HEK293 (cell line): ENCODE data around the gene PEAK3.

Experiments
- GFI1B ChIP-seq: fragments of 450-650 bp; formaldehyde crosslinking; IDR thresholded peaks from 2 replicates; pipeline ENCODE4 v1.5.1; 2016; ENCODE audit warnings: missing biosample characterization, missing genetic modification characterization
- REPIN1 ChIP-seq: fragments of 450-650 bp; formaldehyde crosslinking; IDR thresholded peaks from 2 replicates; pipeline ENCODE4 v1.5.1; 2017; ENCODE audit warnings: missing biosample characterization, missing genetic modification characterization, low read depth
- TRIM28 ChIP-seq: IDR thresholded peaks from 2 replicates; pipeline ENCODE4 v1.6.1; 2011; ENCODE audit warnings: low read length, control low read depth, borderline replicate concordance
- ZBTB1 ChIP-seq: fragments of 450-650 bp; formaldehyde crosslinking; IDR thresholded peaks from 2 replicates; pipeline ENCODE4 v1.5.1; 2016; ENCODE audit warnings: missing biosample characterization, missing genetic modification characterization
- ZBTB21 ChIP-seq: fragments of 450-650 bp; formaldehyde crosslinking; IDR thresholded peaks from 2 replicates; pipeline ENCODE4 v1.5.1; 2017; ENCODE audit warnings: missing biosample characterization, missing genetic modification characterization
- ZFP69B ChIP-seq: fragments of 450-650 bp; formaldehyde crosslinking; IDR thresholded peaks from 2 replicates; pipeline ENCODE4 v1.5.1; 2016; ENCODE audit warnings: missing biosample characterization, missing genetic modification characterization
- ZNF114 ChIP-seq: fragments of 450-650 bp; formaldehyde crosslinking; IDR thresholded peaks from 2 replicates; pipeline ENCODE4 v1.5.0; 2017; ENCODE audit warnings: missing biosample characterization, missing genetic modification characterization
- ZNF138 ChIP-seq: fragments of 450-650 bp; formaldehyde crosslinking; IDR thresholded peaks from 2 replicates; pipeline ENCODE4 v1.5.1; 2016; ENCODE audit warnings: missing biosample characterization, missing genetic modification characterization, borderline replicate concordance
- ZNF155 ChIP-seq: fragments of 450-650 bp; formaldehyde crosslinking; IDR thresholded peaks from 2 replicates; pipeline ENCODE4 v1.5.1; 2016; ENCODE audit warnings: missing biosample characterization, missing genetic modification characterization
- ZNF16 ChIP-seq: fragments of 450-650 bp; formaldehyde crosslinking; IDR thresholded peaks from 2 replicates; pipeline ENCODE4 v1.5.1; 2016; ENCODE audit warnings: low read depth, missing biosample characterization, missing genetic modification characterization
- ZNF2 ChIP-seq: fragments of 450-650 bp; formaldehyde crosslinking; IDR thresholded peaks from 2 replicates; pipeline ENCODE4 v1.5.1; 2016; ENCODE audit warnings: missing biosample characterization, missing genetic modification characterization
- ZNF202 ChIP-seq: fragments of 450-650 bp; formaldehyde crosslinking; IDR thresholded peaks from 2 replicates; pipeline ENCODE4 v1.5.1; 2016; ENCODE audit warnings: missing biosample characterization, missing genetic modification characterization, borderline replicate concordance
- ZNF211 ChIP-seq: fragments of 450-650 bp; formaldehyde crosslinking; IDR thresholded peaks from 2 replicates; pipeline ENCODE4 v1.5.1; 2016; ENCODE audit warnings: low read depth, missing biosample characterization, missing genetic modification characterization
- ZNF223 ChIP-seq: fragments of 450-650 bp; formaldehyde crosslinking; IDR thresholded peaks from 2 replicates; pipeline ENCODE4 v1.5.1; 2016; ENCODE audit warnings: missing biosample characterization, missing genetic modification characterization
- ZNF274 ChIP-seq, 2 experiments: fragments of 200-500 bp in 1 of 2; fragments of 450-650 bp in 1 of 2; sonication (Bioruptor generic) in 1 of 2; formaldehyde crosslinking in 1 of 2; IDR thresholded peaks; 2 replicates each; pipeline versions ENCODE4 v1.5.1 to v1.6.1; 2014 to 2016; ENCODE audit warnings: borderline replicate concordance in 1 of 2, inconsistent platforms in 1 of 2, low read length in 1 of 2, missing biosample characterization in 1 of 2, missing genetic modification characterization in 1 of 2
- ZNF311 ChIP-seq: fragments of 450-650 bp; formaldehyde crosslinking; IDR thresholded peaks from 2 replicates; pipeline ENCODE4 v1.5.1; 2017; ENCODE audit warnings: missing biosample characterization, missing genetic modification characterization, borderline replicate concordance
- ZNF404 ChIP-seq: fragments of 450-650 bp; formaldehyde crosslinking; IDR thresholded peaks from 2 replicates; pipeline ENCODE4 v1.5.1; 2017; ENCODE audit warnings: missing biosample characterization, missing genetic modification characterization
- ZNF433 ChIP-seq: fragments of 450-650 bp; formaldehyde crosslinking; IDR thresholded peaks from 2 replicates; pipeline ENCODE4 v1.5.1; 2016; ENCODE audit warnings: missing biosample characterization, missing genetic modification characterization, low read depth
- ZNF473 ChIP-seq: fragments of 450-650 bp; formaldehyde crosslinking; IDR thresholded peaks from 2 replicates; pipeline ENCODE4 v1.5.1; 2017; ENCODE audit warnings: missing biosample characterization, missing genetic modification characterization
- ZNF530 ChIP-seq: fragments of 450-650 bp; formaldehyde crosslinking; IDR thresholded peaks from 2 replicates; pipeline ENCODE4 v1.5.1; 2016; ENCODE audit warnings: low read depth, missing biosample characterization, missing genetic modification characterization
- ZNF544 ChIP-seq: fragments of 450-650 bp; formaldehyde crosslinking; IDR thresholded peaks from 2 replicates; pipeline ENCODE4 v1.5.0; 2017; ENCODE audit warnings: missing biosample characterization, missing genetic modification characterization
- ZNF548 ChIP-seq: fragments of 450-650 bp; formaldehyde crosslinking; IDR thresholded peaks from 2 replicates; pipeline ENCODE4 v1.5.1; 2016; ENCODE audit warnings: missing biosample characterization, missing genetic modification characterization
- ZNF621 ChIP-seq: fragments of 450-650 bp; formaldehyde crosslinking; IDR thresholded peaks from 2 replicates; pipeline ENCODE4 v1.5.1; 2017; ENCODE audit warnings: missing biosample characterization, missing genetic modification characterization
- ZNF629 ChIP-seq: fragments of 450-650 bp; formaldehyde crosslinking; IDR thresholded peaks from 2 replicates; pipeline ENCODE4 v1.5.1; 2017; ENCODE audit warnings: missing biosample characterization, missing genetic modification characterization
- ZNF664 ChIP-seq: fragments of 450-650 bp; formaldehyde crosslinking; IDR thresholded peaks from 2 replicates; pipeline ENCODE4 v1.5.1; 2016; ENCODE audit warnings: missing biosample characterization, missing genetic modification characterization
- ZNF747 ChIP-seq: fragments of 450-650 bp; formaldehyde crosslinking; IDR thresholded peaks from 2 replicates; pipeline ENCODE4 v1.5.1; 2016; ENCODE audit warnings: missing biosample characterization, missing genetic modification characterization
- TF ChIP-seq, protein P1 (sequence below): fragments of 450-650 bp; formaldehyde crosslinking; IDR thresholded peaks from 2 replicates; pipeline ENCODE4 v1.5.1; 2016; ENCODE audit warnings: missing biosample characterization, missing genetic modification characterization, borderline replicate concordance
- TF ChIP-seq, protein P2 (sequence below): IDR thresholded peaks from 2 replicates; pipeline ENCODE4 v1.6.1; 2011; ENCODE audit warnings: mild to moderate bottlenecking, low read depth, low read length, borderline replicate concordance
- TF ChIP-seq, protein P3 (sequence below): fragments of 450-650 bp; formaldehyde crosslinking; IDR thresholded peaks from 2 replicates; pipeline ENCODE4 v1.5.1; 2016; ENCODE audit warnings: missing biosample characterization, missing genetic modification characterization
- TF ChIP-seq, protein P4 (sequence below): fragments of 450-650 bp; formaldehyde crosslinking; IDR thresholded peaks from 2 replicates; pipeline ENCODE4 v1.5.1; 2016; ENCODE audit warnings: missing biosample characterization, missing genetic modification characterization

The PEAK3 gene

DNA sequence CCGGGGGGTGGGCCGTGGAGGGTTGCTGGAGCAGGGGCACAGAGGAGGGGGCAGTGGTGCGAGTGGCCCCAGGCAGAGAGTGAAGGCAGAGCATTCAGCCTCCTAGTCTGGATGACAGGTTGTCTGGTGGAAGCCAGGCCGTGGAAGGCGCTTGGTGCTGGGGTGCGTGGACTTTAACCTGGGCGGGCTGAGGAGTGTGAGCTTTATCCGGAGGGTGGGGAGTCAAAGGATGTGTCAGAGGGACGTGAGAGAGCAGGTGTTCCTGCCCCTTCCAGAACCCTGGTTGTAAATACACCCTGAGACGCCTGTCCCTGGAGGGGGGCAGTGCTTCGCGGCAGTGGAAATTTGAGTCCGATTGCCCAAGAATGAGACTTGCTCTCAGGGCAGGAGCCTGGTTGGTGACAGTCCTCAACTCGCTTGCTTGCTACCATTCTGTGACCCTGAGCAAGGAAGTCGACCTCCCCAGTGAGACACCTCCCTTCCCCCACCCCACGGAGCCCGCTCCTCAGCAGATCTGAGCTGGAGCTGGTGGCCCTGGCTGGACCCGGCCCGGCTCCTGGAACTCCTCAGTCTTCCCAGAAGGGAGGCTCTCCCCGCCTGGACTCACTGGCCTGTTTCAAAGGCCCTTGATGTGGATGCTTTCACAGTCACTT, 48.8 kb upstream of the PEAK3 start (continued):
- no peak for TF ChIP-seq ZNF544 (tag by site-specific recombination)
- TF ChIP-seq, protein P1, sequence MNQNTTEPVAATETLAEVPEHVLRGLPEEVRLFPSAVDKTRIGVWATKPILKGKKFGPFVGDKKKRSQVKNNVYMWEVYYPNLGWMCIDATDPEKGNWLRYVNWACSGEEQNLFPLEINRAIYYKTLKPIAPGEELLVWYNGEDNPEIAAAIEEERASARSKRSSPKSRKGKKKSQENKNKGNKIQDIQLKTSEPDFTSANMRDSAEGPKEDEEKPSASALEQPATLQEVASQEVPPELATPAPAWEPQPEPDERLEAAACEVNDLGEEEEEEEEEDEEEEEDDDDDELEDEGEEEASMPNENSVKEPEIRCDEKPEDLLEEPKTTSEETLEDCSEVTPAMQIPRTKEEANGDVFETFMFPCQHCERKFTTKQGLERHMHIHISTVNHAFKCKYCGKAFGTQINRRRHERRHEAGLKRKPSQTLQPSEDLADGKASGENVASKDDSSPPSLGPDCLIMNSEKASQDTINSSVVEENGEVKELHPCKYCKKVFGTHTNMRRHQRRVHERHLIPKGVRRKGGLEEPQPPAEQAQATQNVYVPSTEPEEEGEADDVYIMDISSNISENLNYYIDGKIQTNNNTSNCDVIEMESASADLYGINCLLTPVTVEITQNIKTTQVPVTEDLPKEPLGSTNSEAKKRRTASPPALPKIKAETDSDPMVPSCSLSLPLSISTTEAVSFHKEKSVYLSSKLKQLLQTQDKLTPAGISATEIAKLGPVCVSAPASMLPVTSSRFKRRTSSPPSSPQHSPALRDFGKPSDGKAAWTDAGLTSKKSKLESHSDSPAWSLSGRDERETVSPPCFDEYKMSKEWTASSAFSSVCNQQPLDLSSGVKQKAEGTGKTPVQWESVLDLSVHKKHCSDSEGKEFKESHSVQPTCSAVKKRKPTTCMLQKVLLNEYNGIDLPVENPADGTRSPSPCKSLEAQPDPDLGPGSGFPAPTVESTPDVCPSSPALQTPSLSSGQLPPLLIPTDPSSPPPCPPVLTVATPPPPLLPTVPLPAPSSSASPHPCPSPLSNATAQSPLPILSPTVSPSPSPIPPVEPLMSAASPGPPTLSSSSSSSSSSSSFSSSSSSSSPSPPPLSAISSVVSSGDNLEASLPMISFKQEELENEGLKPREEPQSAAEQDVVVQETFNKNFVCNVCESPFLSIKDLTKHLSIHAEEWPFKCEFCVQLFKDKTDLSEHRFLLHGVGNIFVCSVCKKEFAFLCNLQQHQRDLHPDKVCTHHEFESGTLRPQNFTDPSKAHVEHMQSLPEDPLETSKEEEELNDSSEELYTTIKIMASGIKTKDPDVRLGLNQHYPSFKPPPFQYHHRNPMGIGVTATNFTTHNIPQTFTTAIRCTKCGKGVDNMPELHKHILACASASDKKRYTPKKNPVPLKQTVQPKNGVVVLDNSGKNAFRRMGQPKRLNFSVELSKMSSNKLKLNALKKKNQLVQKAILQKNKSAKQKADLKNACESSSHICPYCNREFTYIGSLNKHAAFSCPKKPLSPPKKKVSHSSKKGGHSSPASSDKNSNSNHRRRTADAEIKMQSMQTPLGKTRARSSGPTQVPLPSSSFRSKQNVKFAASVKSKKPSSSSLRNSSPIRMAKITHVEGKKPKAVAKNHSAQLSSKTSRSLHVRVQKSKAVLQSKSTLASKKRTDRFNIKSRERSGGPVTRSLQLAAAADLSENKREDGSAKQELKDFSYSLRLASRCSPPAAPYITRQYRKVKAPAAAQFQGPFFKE (tag by site-specific recombination) = no peak
- TF ChIP-seq REPIN1 = no peak
- TF ChIP-seq ZNF621 = no peak
- no peak for TF ChIP-seq ZBTB1
- TF ChIP-seq ZNF2 = no peak
- no peak for TF ChIP-seq ZNF404 (tag by site-specific recombination)
- TF ChIP-seq ZBTB21 (tag by site-specific recombination) = no peak
- TF ChIP-seq ZNF114 (tag by site-specific recombination) = no peak
- no peak for TF ChIP-seq ZNF433 (tag by site-specific recombination)
- no peak for TF ChIP-seq ZNF274 (IDR thresholded peaks at IDR 0.05; ENCODE audit: low read length)
- no peak for TF ChIP-seq ZNF274 (tag by site-specific recombination; IDR thresholded peaks at IDR 0.05; ENCODE audit: borderline replicate concordance)
- no peak for TF ChIP-seq ZNF211 (tag by site-specific recombination)
- no peak for TF ChIP-seq GFI1B (tag by site-specific recombination)
- no peak for TF ChIP-seq ZNF664 (tag by site-specific recombination)
- TF ChIP-seq, protein P2, sequence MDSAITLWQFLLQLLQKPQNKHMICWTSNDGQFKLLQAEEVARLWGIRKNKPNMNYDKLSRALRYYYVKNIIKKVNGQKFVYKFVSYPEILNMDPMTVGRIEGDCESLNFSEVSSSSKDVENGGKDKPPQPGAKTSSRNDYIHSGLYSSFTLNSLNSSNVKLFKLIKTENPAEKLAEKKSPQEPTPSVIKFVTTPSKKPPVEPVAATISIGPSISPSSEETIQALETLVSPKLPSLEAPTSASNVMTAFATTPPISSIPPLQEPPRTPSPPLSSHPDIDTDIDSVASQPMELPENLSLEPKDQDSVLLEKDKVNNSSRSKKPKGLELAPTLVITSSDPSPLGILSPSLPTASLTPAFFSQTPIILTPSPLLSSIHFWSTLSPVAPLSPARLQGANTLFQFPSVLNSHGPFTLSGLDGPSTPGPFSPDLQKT = no peak
- no peak for TF ChIP-seq ZNF138
- no peak for TF ChIP-seq ZNF747
- TF ChIP-seq ZNF473 (tag by site-specific recombination) = no peak
- TF ChIP-seq TRIM28 = no peak
- no peak for TF ChIP-seq ZNF155 (tag by site-specific recombination)
- no peak for TF ChIP-seq ZFP69B (tag by site-specific recombination)
- TF ChIP-seq ZNF629 (tag by site-specific recombination) = no peak
- no peak for TF ChIP-seq ZNF223 (tag by site-specific recombination)
- no peak for TF ChIP-seq ZNF311
- TF ChIP-seq, protein P3, sequence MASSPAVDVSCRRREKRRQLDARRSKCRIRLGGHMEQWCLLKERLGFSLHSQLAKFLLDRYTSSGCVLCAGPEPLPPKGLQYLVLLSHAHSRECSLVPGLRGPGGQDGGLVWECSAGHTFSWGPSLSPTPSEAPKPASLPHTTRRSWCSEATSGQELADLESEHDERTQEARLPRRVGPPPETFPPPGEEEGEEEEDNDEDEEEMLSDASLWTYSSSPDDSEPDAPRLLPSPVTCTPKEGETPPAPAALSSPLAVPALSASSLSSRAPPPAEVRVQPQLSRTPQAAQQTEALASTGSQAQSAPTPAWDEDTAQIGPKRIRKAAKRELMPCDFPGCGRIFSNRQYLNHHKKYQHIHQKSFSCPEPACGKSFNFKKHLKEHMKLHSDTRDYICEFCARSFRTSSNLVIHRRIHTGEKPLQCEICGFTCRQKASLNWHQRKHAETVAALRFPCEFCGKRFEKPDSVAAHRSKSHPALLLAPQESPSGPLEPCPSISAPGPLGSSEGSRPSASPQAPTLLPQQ (tag by site-specific recombination) = no peak
- TF ChIP-seq, protein P4, sequence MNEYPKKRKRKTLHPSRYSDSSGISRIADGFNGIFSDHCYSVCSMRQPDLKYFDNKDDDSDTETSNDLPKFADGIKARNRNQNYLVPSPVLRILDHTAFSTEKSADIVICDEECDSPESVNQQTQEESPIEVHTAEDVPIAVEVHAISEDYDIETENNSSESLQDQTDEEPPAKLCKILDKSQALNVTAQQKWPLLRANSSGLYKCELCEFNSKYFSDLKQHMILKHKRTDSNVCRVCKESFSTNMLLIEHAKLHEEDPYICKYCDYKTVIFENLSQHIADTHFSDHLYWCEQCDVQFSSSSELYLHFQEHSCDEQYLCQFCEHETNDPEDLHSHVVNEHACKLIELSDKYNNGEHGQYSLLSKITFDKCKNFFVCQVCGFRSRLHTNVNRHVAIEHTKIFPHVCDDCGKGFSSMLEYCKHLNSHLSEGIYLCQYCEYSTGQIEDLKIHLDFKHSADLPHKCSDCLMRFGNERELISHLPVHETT = no peak
- no peak for TF ChIP-seq ZNF548 (tag by site-specific recombination)
- TF ChIP-seq ZNF530 = no peak
- no peak for TF ChIP-seq ZNF16
- TF ChIP-seq ZNF202 (tag by site-specific recombination) = no peak
